Muscle layer of duodenum (tissue), 2 donors: ENCODE data around the gene TUB.

ENCODE experiments used
- H3K27ac ChIP-seq: one replicate; pipeline ENCODE4 v1.7.0; 2013; ENCODE audit warnings: mild to moderate bottlenecking, low read length
- H3K27me3 ChIP-seq: one replicate; pipeline ENCODE4 v1.7.0; 2013; ENCODE audit warnings: low read depth, mild to moderate bottlenecking, control low read depth, low read length
- H3K36me3 ChIP-seq, 2 donors: one replicate each; pipeline ENCODE4 v1.7.0; 2013; ENCODE audit warnings: low read length in 2 of 2, control low read depth in 1 of 2, mild to moderate bottlenecking in 1 of 2; ENCODE audit not compliant: insufficient read depth in 2 of 2, control insufficient read depth in 1 of 2
- H3K4me1 ChIP-seq, 2 donors: one replicate each; pipeline ENCODE4 v1.7.0; 2013; ENCODE audit warnings: low read length in 2 of 2, mild to moderate bottlenecking in 2 of 2, control low read depth in 1 of 2, moderate library complexity in 1 of 2; ENCODE audit not compliant: insufficient read depth in 2 of 2, control insufficient read depth in 1 of 2
- H3K4me3 ChIP-seq, 2 donors: one replicate each; pipeline ENCODE4 v1.7.0; 2013; ENCODE audit warnings: low read length in 2 of 2, low read depth in 1 of 2, mild to moderate bottlenecking in 1 of 2
- H3K9me3 ChIP-seq, 2 donors: one replicate each; pipeline ENCODE4 v1.7.0; 2013; ENCODE audit warnings: low read length in 2 of 2, control low read depth in 1 of 2, mild to moderate bottlenecking in 1 of 2; ENCODE audit not compliant: control insufficient read depth in 1 of 2
- donor health status: healthy.

TUB gene

DNA sequence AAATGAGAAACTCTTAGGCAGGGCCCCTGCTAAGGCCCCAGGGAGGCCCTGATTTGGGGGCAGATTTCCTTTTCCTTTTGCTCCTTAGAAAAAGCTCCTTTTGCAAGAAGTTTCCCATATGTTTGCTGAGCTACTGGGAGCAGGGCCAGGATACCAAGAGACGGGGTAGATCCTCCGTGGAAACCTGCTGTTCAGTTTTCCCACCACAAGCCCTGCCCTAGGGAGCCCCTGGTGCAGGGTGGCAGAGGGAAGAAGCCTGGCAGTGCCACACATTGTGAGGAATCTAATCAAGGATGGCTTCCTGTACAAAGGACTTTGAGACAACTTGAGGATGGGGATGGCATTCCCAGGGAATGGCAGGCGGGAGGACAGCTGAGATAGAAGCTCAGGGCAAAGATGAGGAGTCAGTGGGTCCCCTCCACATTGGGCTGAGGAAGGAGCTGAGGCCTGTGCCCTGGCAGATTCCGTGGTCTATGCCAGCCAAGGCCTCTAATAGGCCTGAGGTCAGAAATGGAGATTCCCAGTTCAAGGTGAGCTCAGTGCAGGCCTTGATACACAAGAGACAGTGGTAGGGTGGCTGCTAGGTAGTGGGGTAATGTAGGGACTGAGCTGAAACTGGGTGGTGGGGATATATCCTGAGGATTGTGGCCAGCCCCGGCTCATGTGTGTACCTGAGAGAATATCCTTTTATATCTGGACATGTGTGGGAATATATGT is 15.0 kb downstream of the TUB start:
- H3K4me3 ChIP-seq, result no peak overlapping the region
- peaks cover 0 to 14% of the 10 kb centered on the region in 2 donors for H3K4me1 ChIP-seq
- H3K36me3 ChIP-seq, result peaks cover 4 to 42% of the 10 kb centered on the region in 2 donors
- H3K27me3 ChIP-seq, result no peaks in the 10 kb centered on the region
- no peaks in the 10 kb centered on the region for H3K9me3 ChIP-seq
- no peak overlapping the region for H3K27ac ChIP-seq

DNA sequence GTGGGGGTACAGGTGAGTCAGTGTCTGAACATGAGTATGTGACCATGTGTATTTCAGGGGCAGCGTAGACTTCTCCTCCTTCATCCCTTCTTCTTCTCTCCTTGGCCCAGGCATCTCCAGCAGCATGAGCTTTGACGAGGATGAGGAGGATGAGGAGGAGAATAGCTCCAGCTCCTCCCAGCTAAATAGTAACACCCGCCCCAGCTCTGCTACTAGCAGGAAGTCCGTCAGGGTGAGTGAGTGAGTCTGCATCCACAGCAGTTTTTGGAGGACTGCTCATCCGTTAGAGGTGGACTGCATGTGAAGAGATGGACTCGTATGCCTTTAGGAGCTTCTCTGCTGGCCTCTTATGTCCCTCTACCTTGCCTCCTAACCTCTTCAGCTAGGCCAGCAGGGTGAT is 15.6 kb downstream of the TUB start:
- H3K27ac ChIP-seq, result no peak overlapping the region
- no peaks in the 10 kb centered on the region for H3K27me3 ChIP-seq
- H3K36me3 ChIP-seq, result peaks cover 4 to 48% of the 10 kb centered on the region in 2 donors

DNA sequence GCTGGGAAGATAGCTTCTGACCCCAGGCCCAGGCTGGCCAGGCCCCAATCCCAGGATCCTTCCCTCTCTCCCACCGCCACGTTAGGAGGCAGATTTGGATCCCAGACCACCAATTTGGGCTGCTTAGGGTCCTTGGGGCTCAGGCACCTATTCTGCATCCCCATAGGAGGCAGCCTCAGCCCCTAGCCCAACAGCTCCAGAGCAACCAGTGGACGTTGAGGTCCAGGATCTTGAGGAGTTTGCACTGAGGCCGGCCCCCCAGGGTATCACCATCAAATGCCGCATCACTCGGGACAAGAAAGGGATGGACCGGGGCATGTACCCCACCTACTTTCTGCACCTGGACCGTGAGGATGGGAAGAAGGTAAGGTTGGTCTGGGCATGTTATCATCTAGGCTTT is 16.1 kb downstream of the TUB start:
- Histone ChIP-seq H3K36me3 (peaks cover 4 to 53% of the 10 kb centered on the region in 2 donors), H3K27ac (no peak overlapping the region), H3K4me3 (no peak overlapping the region), H3K27me3 (no peaks in the 10 kb centered on the region), H3K9me3 (no peaks in the 10 kb centered on the region), H3K4me1 (peaks cover 0 to 13% of the 10 kb centered on the region in 2 donors)

More for the DNA sequence above, 15.6 kb downstream of the TUB start:
- Histone ChIP-seq H3K4me3 (no peak overlapping the region), H3K4me1 (peaks cover 0 to 13% of the 10 kb centered on the region in 2 donors), H3K9me3 (no peaks in the 10 kb centered on the region)

DNA sequence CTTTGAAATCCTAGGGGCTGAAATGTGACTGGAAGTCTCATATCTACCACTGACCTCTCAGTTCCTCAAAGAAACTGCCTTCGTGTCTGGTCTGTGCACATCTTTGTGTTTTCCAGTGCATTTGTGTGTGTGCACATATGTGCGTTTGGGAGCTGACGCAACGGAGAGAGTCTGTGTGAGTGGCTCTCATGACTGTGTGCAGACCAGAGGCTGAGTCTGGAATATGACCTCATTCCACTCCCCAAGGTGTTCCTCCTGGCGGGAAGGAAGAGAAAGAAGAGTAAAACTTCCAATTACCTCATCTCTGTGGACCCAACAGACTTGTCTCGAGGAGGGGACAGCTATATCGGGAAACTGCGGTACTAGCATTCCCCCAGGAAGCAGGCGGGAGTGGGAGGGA is 16.5 kb downstream of the TUB start:
- H3K27me3 ChIP-seq, result no peaks in the 10 kb centered on the region
- H3K27ac ChIP-seq, result no peak overlapping the region
- H3K9me3 ChIP-seq, result no peaks in the 10 kb centered on the region
- peaks cover 4 to 56% of the 10 kb centered on the region in 2 donors for H3K36me3 ChIP-seq
- peaks cover 0 to 10% of the 10 kb centered on the region in 2 donors for H3K4me1 ChIP-seq
- H3K4me3 ChIP-seq, result no peak overlapping the region

DNA sequence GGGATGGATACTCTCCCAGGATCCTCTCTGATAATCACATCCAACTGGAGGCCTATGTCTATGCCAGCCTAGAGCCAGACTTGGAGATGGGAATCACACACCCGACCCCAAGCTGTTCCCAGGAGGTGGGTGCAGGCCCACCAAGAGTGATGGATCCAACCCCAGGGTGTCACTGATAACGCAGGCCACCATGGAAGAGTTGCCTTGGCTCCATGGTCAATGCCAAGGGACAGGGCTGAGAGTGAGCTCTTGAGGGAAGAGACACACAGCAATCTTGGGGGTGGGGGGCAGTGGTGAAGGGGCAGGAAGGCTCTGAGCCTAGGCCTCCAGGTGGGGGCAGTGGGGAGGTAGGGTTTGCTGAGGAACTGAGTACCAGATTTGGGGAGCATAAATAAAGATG is 16.9 kb downstream of the TUB start:
- Histone ChIP-seq H3K9me3 (no peaks in the 10 kb centered on the region), H3K27me3 (no peaks in the 10 kb centered on the region), H3K27ac (no peak overlapping the region), H3K4me3 (no peak overlapping the region), H3K36me3 (peaks cover 4 to 57% of the 10 kb centered on the region in 2 donors), H3K4me1 (peaks cover 0 to 5% of the 10 kb centered on the region in 2 donors)

DNA sequence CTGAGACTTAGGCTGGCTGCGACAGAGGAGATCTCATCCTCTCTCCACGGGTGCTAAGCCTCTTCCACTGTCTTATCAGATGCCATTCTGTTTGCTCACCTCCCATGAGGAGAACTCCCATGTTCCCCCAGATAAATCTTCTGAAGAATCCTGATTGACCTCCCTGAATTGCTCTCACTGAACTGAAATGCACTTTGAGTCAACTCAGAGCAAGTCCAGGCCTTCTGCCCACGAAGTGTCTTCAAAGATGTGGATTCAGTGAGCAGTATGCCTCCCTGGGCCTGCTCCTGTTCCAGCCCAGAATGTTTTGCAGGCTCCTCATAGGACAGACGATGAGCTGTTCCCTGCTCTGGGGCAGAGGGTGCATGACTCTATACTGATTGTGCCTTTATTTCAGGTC is 17.4 kb downstream of the TUB start:
- Histone ChIP-seq H3K27ac (no peak overlapping the region), H3K4me3 (no peak overlapping the region), H3K36me3 (peaks cover 4 to 58% of the 10 kb centered on the region in 2 donors), H3K9me3 (no peaks in the 10 kb centered on the region), H3K4me1 (peaks cover 0 to under 1% of the 10 kb centered on the region in 2 donors), H3K27me3 (no peaks in the 10 kb centered on the region)

DNA sequence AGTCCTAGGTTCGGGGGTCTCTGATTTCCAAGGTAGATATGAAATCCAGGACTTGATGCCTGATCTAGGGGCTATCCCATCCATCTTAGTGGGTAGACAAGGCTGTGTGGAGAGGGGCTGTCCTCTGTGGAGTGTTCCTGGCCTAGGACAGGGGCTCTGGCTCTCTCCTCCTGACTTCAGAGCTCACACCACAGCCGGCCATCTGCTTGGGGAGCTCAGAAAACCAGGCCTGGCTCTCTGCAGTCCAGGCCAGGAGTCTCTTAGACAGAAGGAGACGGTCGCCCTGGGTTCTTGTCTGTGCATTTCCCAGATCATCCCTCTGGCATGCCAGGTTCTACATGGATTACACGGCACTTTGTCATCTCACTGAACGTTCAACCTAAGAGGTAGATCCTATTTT is 17.9 kb downstream of the TUB start:
- H3K27ac ChIP-seq, result no peak overlapping the region
- no peak overlapping the region for H3K4me3 ChIP-seq
- no peaks in the 10 kb centered on the region for H3K4me1 ChIP-seq
- peaks cover 5 to 63% of the 10 kb centered on the region in 2 donors for H3K36me3 ChIP-seq
- no peaks in the 10 kb centered on the region for H3K9me3 ChIP-seq
- H3K27me3 ChIP-seq, result no peaks in the 10 kb centered on the region

DNA sequence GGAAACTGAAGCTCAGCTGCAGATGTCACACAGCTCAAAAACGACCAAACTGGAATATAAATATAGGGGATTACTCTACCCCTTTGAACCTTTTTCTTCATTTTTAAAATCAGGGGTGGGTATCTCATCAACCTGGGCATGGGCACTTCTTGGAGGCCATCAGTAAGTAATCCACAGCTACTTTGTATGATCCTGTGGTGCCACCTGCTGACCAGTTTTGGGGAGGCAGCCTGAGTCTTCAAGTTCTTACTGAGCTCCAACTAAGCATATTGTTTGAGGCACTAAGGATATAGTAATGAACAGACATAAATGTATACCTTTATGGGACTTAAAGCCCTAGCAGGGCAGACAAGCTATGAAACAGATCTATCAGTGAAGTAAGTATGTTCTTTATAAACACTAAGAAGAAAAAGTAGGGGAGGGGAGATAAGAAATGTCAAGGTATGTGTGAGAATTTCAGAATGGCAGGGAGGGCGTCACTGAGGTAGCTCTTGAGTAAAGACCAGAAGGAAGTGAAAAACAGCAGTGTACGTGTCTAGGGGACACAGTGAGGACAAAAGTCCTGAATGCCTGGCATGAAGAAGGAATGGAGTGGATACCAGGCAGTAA is 18.4 kb downstream of the TUB start:
- no peaks in the 10 kb centered on the region for H3K27me3 ChIP-seq
- H3K9me3 ChIP-seq, result no peaks in the 10 kb centered on the region
- H3K4me1 ChIP-seq, result no peaks in the 10 kb centered on the region
- peaks cover 7 to 63% of the 10 kb centered on the region in 2 donors for H3K36me3 ChIP-seq
- H3K4me3 ChIP-seq, result no peak overlapping the region
- H3K27ac ChIP-seq, result no peak overlapping the region

DNA sequence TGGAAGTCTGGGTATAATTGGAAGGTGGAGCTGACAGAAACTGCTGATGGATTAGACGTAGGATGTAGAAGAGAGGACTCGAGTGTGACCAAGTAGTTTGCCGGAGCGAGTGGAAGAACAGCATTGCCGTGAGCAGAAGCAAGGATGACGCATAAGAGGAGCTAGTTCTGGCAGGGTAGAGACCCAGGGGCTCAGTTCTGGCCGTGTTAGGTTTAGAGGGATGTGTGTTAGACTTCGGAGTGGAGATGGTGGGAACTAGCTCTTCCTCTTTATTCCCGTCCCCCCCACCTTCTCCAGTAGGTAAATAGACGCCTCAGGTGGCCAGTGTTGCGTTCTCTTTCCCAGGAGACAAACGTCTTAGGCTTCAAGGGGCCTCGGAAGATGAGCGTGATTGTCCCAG is 19.1 kb downstream of the TUB start:
- Histone ChIP-seq H3K9me3 (no peaks in the 10 kb centered on the region), H3K27me3 (no peaks in the 10 kb centered on the region), H3K36me3 (peaks cover 7 to 61% of the 10 kb centered on the region in 2 donors), H3K27ac (no peak overlapping the region), H3K4me1 (no peaks in the 10 kb centered on the region), H3K4me3 (no peak overlapping the region)

DNA sequence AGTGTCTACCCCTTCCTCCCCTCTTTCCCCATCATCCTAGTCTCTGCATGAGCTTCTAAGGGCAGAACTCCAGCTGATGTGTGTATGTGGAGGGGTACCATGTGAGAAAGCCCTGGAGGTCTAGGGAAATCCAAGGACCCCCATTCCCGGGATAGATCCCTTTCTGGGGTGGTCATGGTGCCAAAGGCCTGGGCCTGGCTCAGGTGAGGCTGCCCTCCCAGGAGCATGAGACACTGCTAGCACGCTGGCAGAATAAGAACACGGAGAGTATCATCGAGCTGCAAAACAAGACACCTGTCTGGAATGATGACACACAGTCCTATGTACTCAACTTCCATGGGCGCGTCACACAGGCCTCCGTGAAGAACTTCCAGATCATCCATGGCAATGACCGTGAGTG is 19.6 kb downstream of the TUB start:
- no peaks in the 10 kb centered on the region for H3K9me3 ChIP-seq
- no peaks in the 10 kb centered on the region for H3K27me3 ChIP-seq
- H3K4me3 ChIP-seq, result no peak overlapping the region
- no peak overlapping the region for H3K27ac ChIP-seq
- H3K36me3 ChIP-seq, result peaks cover 7 to 57% of the 10 kb centered on the region in 2 donors
- no peaks in the 10 kb centered on the region for H3K4me1 ChIP-seq

DNA sequence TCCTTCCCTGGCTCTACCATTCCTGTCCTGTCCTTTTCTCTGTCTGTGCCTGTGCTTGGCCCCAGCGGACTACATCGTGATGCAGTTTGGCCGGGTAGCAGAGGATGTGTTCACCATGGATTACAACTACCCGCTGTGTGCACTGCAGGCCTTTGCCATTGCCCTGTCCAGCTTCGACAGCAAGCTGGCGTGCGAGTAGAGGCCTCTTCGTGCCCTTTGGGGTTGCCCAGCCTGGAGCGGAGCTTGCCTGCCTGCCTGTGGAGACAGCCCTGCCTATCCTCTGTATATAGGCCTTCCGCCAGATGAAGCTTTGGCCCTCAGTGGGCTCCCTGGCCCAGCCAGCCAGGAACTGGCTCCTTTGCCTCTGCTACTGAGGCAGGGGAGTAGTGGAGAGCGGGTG is 20.4 kb downstream of the TUB start:
- no peaks in the 10 kb centered on the region for H3K4me1 ChIP-seq
- H3K9me3 ChIP-seq, result no peaks in the 10 kb centered on the region
- H3K27ac ChIP-seq, result no peak overlapping the region
- H3K4me3 ChIP-seq, result no peak overlapping the region
- peaks cover 7 to 51% of the 10 kb centered on the region in 2 donors for H3K36me3 ChIP-seq
- no peaks in the 10 kb centered on the region for H3K27me3 ChIP-seq
